22Rv1 (cell line): ENCODE data around the gene OPRL1.

Experiments used
- H3K27ac ChIP-seq: fragments of 450-650 bp; 2 replicates; pipeline ENCODE4 v1.5.1; 2017
- CTCF ChIP-seq: fragments of 450-650 bp; IDR thresholded peaks from 2 replicates; pipeline ENCODE4 v1.5.1; 2017; ENCODE audit warnings: mild to moderate bottlenecking
- ZFX ChIP-seq: fragments of 450-650 bp; IDR thresholded peaks from 2 replicates; pipeline ENCODE4 v1.6.1; 2017; ENCODE audit warnings: antibody characterized with exemption, borderline replicate concordance

Gene OPRL1

GRCh38 chr20:64100566-64100888 is 20.6 kb downstream of the OPRL1 start:
- TF ChIP-seq CTCF (no peak), ZFX (no peak)
- H3K27ac ChIP-seq, result no peak overlapping the region

GRCh38 chr20:64100946-64101688 is 21.2 kb downstream of the OPRL1 start:
- no peak overlapping the region for H3K27ac ChIP-seq
- no peak for TF ChIP-seq CTCF
- TF ChIP-seq ZFX, result no peak

- TF ChIP-seq ZFX (no peak), CTCF (peak; percentile 93)
These were observed 22.1 kb downstream of the OPRL1 start for GRCh38 chr20:64101731-64102621.

GRCh38 chr20:64102647-64103354 is 22.9 kb downstream of the OPRL1 start:
- H3K27ac ChIP-seq, result no peak overlapping the region
- TF ChIP-seq CTCF, result no peak
- no peak for TF ChIP-seq ZFX

More at GRCh38 chr20:64101731-64102621, 22.1 kb downstream of the OPRL1 start:
- H3K27ac ChIP-seq, result no peak overlapping the region

GRCh38 chr20:64103871-64104666 is 24.2 kb downstream of the OPRL1 start:
- no peak overlapping the region for H3K27ac ChIP-seq
- TF ChIP-seq ZFX (no peak), CTCF (no peak)

- TF ChIP-seq CTCF (no peak), ZFX (no peak)
These were observed 25.0 kb downstream of the OPRL1 start for GRCh38 chr20:64104667-64105451.

More at GRCh38 chr20:64104667-64105451, 25.0 kb downstream of the OPRL1 start:
- H3K27ac ChIP-seq, result no peak overlapping the region
